ENCODE data around the gene UTS2R. TPM values are rescaled to one million over a fixed set of nuclear protein-coding genes. Genes with fewer than 3 reads are reported as not detected.

UTS2R gene
- total RNA-seq, 2 experiments from 2014 or later = not detected

DNA sequence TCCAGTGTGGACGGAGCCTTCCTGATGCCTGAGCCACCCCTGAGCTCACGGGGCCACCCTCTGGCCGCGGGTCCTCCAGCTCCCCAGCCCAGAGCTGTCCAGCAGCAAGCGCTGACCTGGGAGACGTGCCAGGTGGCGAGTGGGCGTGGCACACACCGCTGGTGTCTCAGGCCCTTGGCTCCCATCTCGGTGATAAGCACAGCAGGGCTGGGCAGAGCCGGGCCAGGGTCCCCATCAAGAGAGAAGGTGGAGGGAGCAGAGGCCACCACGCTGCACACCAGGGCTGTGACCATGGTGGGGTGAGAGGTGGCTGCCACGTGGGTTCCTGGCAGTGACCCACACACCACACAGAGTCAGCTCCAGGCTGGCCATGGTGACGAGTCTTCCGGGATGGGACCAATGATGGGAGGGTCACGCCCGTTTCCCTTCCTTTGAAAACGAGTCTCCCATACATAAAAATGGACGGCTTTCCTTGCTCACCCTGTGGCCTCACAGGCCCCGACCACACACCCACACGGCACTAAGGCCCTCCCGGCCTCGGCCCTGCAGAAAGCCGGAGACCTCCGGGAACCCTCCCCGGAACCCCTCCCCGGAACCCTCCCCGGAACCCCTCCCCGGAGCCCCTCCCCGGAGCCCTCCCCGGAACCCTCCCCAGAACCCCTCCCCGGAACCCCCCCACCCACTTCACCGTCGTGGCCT lies 16.8 kb downstream of the UTS2R start:
- DNase-seq = no peak
- no peaks in the 10 kb centered on the region for H3K9me3 Mint-ChIP-seq
- H3K4me1 Mint-ChIP-seq = no peaks in the 10 kb centered on the region
- no peaks in the 10 kb centered on the region for H3K36me3 Mint-ChIP-seq
- no peak overlapping the region for H3K4me3 Mint-ChIP-seq
- H3K27ac Mint-ChIP-seq = no peak overlapping the region
- H3K27me3 Mint-ChIP-seq = peaks cover 2% of the 10 kb centered on the region
- POLR2A ChIA-PET = no interaction called here
- no peak for ATAC-seq (ENCODE audit: low read depth)

DNA sequence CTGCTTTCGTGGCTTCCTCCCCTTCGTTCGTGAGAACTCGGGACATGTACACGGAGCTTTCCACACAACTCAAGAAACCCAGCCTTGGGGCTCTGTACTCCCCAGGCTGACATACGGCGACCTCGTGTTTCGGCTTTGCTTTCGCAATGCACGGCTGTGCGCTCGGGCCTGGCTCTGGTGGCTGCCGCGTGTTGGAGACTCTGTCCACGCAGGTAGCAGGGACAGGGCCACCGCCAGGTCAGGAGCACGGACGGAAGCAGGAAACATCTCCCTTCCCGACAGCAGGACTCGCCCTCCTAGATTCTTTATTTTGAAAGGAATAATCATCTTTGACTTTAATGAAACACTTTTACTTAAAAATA lies 17.3 kb downstream of the UTS2R start:
- ATAC-seq (ENCODE audit: low read depth) (no peak), DNase-seq (no peak)
- Mint-ChIP-seq H3K27ac (no peak overlapping the region), H3K36me3 (no peaks in the 10 kb centered on the region), H3K4me3 (no peak overlapping the region), H3K9me3 (no peaks in the 10 kb centered on the region), H3K27me3 (peaks cover under 1% of the 10 kb centered on the region), H3K4me1 (no peaks in the 10 kb centered on the region)
- POLR2A ChIA-PET = interaction anchor here (0.6 kb wide), 1 partner anchor 424 kb away, joined by 3 read pairs; no protein-coding TSS in a partner anchor

DNA sequence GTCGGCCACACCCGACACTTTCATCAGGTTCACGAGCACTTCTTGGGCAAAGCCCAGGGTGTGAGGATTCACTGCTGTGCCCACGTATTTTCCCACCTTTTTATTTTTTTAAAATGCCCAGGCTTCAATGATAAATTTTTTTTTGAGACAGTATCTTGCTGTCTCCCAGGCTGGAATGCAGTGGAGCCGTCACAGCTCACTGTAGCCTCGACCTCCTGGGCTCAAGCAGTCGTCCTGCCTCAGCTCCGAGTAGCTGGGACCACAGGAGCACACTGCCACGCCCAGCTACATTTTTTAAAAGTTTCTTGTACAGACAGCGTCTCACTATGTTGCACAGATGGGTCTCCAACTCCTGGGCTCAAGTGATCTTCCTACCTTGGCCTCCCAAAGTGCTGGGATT lies 17.8 kb downstream of the UTS2R start:
- ATAC-seq (ENCODE audit: low read depth) = no peak
- Mint-ChIP-seq H3K36me3 (no peaks in the 10 kb centered on the region), H3K27me3 (no peaks in the 10 kb centered on the region), H3K4me1 (no peaks in the 10 kb centered on the region), H3K27ac (no peak overlapping the region), H3K4me3 (no peak overlapping the region), H3K9me3 (no peaks in the 10 kb centered on the region)
- DNase-seq = no peak
- POLR2A ChIA-PET = interaction anchor here (0.6 kb wide), 1 partner anchor 424 kb away, joined by 3 read pairs; no protein-coding TSS in a partner anchor

DNA sequence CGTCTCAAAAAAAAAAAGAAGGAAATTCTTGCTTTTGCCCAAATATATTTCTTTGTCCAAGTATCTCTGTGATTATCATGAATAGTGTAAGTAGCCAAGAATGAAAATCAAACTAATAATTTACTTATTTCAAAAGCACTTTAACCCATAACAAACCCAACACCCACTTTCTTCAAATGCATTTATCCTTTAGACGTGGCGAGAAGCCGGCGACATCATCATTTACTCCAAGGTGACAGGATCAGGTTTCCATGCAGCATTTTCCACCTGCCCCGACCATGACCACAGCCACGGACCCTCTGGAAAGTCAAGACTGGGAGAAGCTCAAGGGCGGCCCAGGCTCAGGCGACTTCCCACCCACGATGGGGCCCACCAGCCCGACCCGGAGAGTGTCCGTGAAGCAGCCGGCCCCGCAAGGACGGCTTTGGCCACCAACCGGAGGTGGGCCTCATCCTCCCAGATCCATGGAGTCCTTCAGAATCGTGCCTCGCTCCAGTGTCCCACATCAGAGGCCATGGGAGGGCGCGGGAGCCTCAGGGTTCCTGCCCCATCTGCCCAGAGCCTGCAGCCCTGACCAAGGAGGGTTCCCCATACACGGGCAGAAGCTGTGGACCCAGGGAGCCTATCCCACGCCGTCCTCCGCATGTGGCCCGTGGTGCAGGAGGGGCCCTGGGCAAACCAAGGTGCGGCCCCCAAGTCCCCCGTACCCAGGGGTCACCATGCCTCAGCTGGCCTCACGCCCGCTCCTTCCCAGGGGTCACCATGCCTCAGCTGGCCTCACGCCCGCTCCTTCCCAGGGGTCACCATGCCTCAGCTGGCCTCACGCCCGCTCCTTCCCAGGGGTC lies 18.7 kb downstream of the UTS2R start:
- H3K4me1 Mint-ChIP-seq = no peaks in the 10 kb centered on the region
- DNase-seq (no peak), ATAC-seq (ENCODE audit: low read depth) (no peak)
- no peak overlapping the region for H3K4me3 Mint-ChIP-seq
- H3K36me3 Mint-ChIP-seq = no peaks in the 10 kb centered on the region
- no peak overlapping the region for H3K27ac Mint-ChIP-seq
- no peaks in the 10 kb centered on the region for H3K27me3 Mint-ChIP-seq
- POLR2A ChIA-PET = interaction anchor here (0.6 kb wide), 1 partner anchor 15 kb away, joined by 3 read pairs; no protein-coding TSS in a partner anchor
- H3K9me3 Mint-ChIP-seq = no peaks in the 10 kb centered on the region

DNA sequence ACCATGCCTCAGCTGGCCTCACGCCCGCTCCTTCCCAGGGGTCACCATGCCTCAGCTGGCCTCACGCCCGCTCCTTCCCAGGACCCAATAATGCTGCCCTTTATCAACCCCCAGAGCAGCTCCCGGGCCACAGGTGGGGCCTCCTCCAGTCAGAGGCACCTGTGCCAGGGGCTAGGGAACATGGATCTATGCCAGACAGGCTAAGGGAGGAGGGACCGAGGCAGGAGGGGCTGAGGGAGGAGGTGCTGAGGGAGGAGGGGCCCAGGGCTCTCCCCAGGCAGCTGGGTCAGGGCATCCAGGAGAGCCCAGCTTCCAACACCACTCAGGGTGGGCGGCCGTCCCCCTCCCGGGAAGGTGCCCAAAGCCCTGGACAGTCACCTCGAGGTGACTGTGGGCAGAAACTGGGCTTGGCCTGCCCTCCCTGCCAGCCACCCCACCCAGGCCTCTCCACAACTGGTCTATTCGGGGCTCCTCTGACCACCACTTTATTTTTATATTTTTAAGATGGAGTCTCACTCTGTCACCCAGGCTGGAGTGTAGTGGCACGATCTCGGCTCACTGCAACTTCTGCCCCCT lies 19.4 kb downstream of the UTS2R start:
- no peak overlapping the region for H3K4me3 Mint-ChIP-seq
- DNase-seq (no peak), ATAC-seq (ENCODE audit: low read depth) (no peak)
- no peaks in the 10 kb centered on the region for H3K9me3 Mint-ChIP-seq
- no peak overlapping the region for H3K27ac Mint-ChIP-seq
- no peaks in the 10 kb centered on the region for H3K27me3 Mint-ChIP-seq
- no peaks in the 10 kb centered on the region for H3K4me1 Mint-ChIP-seq
- POLR2A ChIA-PET = interaction anchor here (0.6 kb wide), 1 partner anchor 14 kb away, joined by 3 read pairs; no protein-coding TSS in a partner anchor
- peaks cover 2% of the 10 kb centered on the region for H3K36me3 Mint-ChIP-seq

DNA sequence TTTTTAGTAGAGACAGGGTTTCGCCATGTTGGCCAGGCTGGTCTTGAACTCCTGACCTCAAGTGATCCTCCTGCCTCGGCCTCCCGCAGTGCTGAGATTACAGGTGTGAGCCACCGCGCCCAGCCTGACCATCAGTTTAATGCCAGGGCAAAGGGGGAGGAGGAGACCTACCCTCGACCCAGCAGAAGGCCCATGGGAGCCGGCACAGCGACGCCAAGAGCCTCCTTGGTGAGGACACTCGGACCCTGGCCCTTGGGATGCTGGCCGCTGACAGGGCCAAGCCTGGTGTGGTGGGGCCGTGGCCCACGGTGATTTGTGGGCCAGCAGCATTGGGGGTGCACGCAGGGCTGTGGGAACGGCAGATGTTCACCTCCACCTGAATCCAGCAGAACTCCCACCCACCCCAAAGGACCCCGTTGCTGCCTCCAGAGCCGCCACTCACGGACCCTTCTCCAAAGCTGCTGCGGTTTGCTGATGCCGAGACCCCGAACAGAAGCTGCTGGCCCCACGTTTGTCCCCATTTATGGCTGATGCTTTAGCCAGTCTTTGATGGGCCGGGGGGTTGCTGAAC lies 20.0 kb downstream of the UTS2R start:
- Mint-ChIP-seq H3K4me1 (no peaks in the 10 kb centered on the region), H3K9me3 (no peaks in the 10 kb centered on the region), H3K27ac (no peak overlapping the region), H3K4me3 (no peak overlapping the region), H3K36me3 (peaks cover 2% of the 10 kb centered on the region), H3K27me3 (no peaks in the 10 kb centered on the region)
- DNase-seq (no peak), ATAC-seq (ENCODE audit: low read depth) (no peak)
- POLR2A ChIA-PET = no interaction called here

DNA sequence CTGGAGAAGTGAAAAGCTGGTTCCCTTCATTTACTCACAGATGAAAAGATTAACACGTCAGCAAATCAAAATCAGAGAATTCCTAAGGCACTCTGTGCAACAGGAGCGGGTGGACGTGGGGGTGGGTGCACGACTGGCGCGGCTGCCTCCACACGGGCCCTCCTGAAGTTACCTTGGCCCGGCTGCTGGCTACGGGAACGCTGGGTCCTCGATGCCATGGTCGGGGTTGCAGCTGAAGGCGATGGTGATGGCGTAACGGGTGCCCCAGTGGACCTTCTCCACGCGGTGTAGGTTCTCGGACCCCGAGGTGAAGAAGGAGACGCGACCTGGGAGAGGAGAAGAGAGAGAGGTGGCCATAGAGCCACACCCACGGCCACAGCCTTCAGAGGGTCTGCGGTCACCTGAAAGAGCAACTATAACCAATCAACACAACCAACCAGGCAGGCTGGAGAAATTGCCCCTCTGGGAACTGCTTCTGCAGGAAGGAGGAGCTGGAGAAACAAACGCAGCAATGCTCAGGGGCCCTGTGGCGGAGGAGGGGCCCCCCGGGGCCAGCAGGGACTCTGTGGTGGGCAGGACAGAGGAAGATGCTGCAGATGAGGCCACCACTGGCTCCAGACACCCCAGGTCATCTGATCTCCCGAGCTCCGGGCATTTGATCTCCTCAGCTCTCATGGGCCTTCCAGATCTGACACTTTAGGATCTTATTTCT lies 20.8 kb downstream of the UTS2R start:
- Mint-ChIP-seq H3K4me1 (no peaks in the 10 kb centered on the region), H3K27me3 (no peaks in the 10 kb centered on the region), H3K27ac (no peak overlapping the region), H3K9me3 (no peaks in the 10 kb centered on the region), H3K4me3 (no peak overlapping the region), H3K36me3 (peaks cover 2% of the 10 kb centered on the region)
- POLR2A ChIA-PET = no interaction called here
- no peak for ATAC-seq (ENCODE audit: low read depth)
- no peak for DNase-seq

DNA sequence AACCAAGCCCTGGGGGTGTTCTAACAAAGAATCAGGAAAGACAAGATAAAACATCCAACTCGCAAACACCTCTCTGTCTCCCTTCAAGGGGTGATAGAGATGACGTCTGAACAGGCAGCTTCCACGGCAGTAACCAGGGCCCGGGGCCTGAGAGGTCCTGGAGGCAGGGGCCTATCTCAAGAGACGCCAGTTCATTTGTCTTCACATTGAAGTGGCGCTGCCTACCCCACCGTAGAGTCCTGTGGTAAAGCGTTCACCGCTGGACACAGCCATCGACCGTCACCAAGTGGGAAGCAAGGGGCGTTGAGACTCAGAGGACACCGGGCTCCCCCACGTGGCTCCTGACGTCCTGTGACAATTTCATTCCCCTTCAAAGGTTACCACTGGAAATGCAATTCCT lies 21.4 kb downstream of the UTS2R start:
- POLR2A ChIA-PET = no interaction called here
- ATAC-seq (ENCODE audit: low read depth) = no peak
- Mint-ChIP-seq H3K27ac (no peak overlapping the region), H3K9me3 (no peaks in the 10 kb centered on the region), H3K4me1 (no peaks in the 10 kb centered on the region), H3K36me3 (peaks cover 2% of the 10 kb centered on the region), H3K27me3 (no peaks in the 10 kb centered on the region), H3K4me3 (no peak overlapping the region)
- DNase-seq = no peak

DNA sequence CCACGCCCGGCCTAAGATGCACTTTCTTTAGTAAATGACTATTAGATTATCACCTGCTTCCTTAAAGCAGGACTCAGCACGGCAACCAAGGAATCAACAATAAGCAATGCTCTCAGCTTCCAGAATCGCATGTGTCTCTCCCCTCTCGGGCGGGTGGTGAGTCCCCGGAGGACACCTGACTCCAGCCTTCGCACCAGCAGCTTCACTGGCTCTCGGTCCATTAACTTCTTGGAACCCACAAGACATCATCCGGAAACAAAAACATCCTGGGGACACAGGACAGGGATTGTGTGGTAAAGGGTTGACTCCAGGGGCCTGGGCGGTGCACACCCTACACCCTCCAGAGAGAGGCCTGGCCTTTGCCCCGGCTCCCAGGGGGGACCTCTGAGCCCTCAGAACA lies 22.7 kb downstream of the UTS2R start:
- Mint-ChIP-seq H3K36me3 (peaks cover 2% of the 10 kb centered on the region), H3K27ac (no peak overlapping the region), H3K9me3 (no peaks in the 10 kb centered on the region), H3K4me1 (no peaks in the 10 kb centered on the region), H3K4me3 (no peak overlapping the region), H3K27me3 (no peaks in the 10 kb centered on the region)
- POLR2A ChIA-PET = interaction anchor here (0.7 kb wide), 1 partner anchor 64 kb away, joined by 3 read pairs; no protein-coding TSS in a partner anchor
- DNase-seq = no peak
- ATAC-seq (ENCODE audit: low read depth) = no peak

DNA sequence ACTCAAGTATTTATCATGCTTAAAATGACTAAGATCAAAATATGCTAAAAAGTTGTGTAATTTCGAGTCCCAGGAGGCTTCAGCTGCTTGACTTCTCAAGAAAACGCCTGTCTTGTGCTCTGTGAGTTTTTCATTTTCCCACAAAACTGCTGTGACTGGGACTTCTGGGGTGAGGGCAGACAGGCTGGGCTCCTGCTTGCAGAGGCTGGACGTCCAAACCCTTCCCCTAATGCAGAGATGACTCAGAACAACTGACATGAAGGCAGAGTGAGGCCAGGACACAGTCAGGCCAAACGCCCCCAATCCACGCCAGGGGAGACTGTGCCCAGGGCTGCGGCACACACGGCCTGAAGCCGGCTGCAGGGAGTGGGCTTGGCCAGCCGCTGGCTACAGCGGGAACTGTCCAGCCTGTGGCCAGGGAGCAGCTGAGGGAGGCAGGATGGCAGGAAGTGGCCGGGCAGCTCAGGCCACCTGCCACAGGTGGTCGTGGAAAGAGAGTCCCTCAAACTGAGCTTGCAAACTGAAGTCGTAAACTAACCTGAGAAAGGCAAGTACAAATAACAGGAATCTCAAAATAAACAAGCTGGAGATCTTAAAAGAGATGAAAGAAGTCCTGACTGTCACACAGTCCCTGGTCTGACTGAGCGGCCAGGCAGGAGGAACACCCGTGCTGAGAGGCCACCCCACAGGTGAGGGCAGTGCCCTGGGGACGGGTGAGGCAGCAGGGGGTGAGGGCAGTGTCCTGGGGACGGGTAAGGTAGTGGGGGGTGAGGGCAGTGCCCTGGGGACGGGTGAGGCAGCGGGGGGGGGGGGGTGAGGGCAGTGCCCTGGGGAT lies 25.3 kb downstream of the UTS2R start:
- Mint-ChIP-seq H3K9me3 (no peaks in the 10 kb centered on the region), H3K4me1 (peaks cover 12% of the 10 kb centered on the region), H3K36me3 (peaks cover 6% of the 10 kb centered on the region), H3K4me3 (no peak overlapping the region), H3K27ac (no peak overlapping the region), H3K27me3 (no peaks in the 10 kb centered on the region)
- POLR2A ChIA-PET = no interaction called here
- DNase-seq (no peak), ATAC-seq (ENCODE audit: low read depth) (no peak)

DNA sequence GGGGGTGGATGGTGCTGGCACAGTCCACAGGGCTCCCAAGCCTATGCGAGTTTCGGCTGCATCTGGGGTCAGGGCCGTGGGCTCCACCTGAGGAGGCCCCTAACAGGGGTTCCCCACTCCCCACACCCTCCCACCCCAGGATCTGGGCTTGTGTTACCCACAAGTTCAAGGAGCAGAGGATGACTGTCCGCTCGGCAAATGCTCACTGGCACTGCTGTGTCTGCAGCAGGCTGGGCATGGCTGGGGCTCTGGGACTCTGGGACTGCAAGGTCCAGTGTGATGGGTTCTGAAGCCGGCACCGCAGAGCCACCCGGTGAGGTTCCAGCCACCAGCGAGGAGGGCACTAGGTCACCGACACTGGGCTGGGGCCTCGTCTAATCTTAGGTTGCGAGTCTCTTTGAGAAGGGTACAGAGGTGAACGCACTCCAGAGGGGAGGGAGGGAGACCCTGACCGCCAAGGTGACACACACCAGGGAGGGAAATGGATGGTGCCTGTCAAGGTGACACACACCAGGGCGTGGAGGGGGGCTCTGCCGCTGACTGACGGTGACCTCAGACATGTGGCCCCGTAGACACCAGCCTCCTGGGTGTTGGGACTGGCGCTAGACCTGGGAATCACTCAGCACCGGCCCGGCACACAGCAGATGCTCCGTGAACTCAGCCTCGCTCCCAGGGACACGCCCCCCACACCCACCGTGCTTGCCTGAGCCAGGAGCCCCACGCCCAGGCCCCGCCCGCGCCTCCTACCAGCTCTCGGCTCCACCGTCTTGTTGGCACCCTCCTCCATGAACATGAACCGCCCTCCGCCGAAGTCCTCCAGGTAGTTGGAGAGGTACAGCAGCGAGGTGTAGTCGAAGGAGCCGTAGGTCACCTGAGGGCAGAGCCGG lies 26.1 kb downstream of the UTS2R start:
- H3K4me1 Mint-ChIP-seq = peaks cover 13% of the 10 kb centered on the region
- POLR2A ChIA-PET = no interaction called here
- H3K36me3 Mint-ChIP-seq = peaks cover 7% of the 10 kb centered on the region
- H3K27me3 Mint-ChIP-seq = no peaks in the 10 kb centered on the region
- no peak overlapping the region for H3K4me3 Mint-ChIP-seq
- ATAC-seq (ENCODE audit: low read depth) = no peak
- DNase-seq = no peak
- no peak overlapping the region for H3K27ac Mint-ChIP-seq
- no peaks in the 10 kb centered on the region for H3K9me3 Mint-ChIP-seq

DNA sequence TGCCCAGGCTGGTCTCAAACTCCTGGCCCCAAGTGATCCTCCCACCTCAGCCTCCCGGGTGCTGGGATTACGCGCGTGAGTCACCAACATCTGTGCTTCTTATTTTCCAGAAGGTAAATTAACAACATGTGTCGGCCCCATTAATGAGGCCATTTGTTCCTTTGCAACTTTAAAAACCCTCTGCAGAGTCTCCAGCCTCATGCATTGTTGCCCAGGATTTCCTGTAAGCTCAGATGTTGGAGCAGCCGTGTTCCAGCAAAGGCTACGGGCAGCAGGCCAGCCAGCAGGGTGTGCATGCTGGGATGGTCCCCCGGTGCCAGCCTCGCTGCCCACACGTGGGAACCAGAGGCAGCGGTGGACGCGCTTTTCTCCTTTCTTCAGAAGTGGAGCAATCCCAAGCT lies 27.5 kb downstream of the UTS2R start:
- Mint-ChIP-seq H3K27me3 (no peaks in the 10 kb centered on the region), H3K36me3 (peaks cover 15% of the 10 kb centered on the region), H3K27ac (no peak overlapping the region), H3K9me3 (no peaks in the 10 kb centered on the region), H3K4me1 (peaks cover 13% of the 10 kb centered on the region), H3K4me3 (no peak overlapping the region)
- ATAC-seq (ENCODE audit: low read depth) (no peak), DNase-seq (no peak)
- POLR2A ChIA-PET = interaction anchor here (1.1 to 1.5 kb wide), 2 partner anchors 21 to 59 kb away, joined by 3 read pairs; no protein-coding TSS in a partner anchor
